Measurements from ENCODE around the gene KLHDC8B. TPM values are rescaled to one million over a fixed set of nuclear protein-coding genes. Genes with fewer than 3 reads are reported as not detected.

Gene KLHDC8B
- total RNA-seq, 1 experiment from 2014 or later: 7.6 TPM

DNA sequence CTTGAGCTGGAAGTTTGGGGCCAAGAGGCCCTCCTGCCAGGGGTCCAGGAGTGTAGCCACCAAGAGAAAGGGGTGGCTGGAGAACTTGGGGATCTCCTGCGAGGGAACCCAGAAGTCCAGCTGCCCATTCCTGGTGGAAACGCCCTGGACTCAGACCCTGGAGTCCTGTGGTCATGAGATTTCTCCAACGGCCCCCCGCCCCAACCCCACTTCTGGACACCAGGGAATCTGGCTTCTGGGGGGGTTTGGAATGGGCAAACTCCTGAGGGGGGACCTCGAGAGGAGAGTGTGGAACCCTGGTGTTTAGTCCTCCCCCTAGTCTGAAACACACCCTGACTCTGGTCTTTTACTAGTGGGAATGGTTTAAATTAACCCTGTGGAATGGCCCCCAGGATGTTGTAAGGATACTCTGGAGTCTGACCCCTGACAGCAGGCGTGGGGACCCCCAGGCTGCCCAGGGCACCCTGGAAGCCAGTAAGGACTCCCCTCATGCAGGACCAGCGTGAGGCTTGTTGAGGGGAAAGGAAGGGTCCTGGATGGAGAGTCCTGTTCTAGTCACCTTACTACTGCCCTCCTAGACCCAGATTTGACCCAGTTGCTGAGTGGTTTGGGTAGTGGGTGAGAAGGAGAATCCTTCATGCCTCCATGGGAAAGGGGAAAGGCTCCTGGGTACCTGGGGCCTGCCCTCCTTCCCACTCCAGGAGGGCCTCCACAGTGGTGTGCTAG, 540 bp downstream of the KLHDC8B start:
- no peak for DNase-seq
- no peaks in the 10 kb centered on the region for H3K36me3 ChIP-seq
- H3K27me3 ChIP-seq: no peaks in the 10 kb centered on the region
- H3K9me3 ChIP-seq: no peaks in the 10 kb centered on the region
- H3K4me3 ChIP-seq: peak overlapping the region; percentile 52

DNA sequence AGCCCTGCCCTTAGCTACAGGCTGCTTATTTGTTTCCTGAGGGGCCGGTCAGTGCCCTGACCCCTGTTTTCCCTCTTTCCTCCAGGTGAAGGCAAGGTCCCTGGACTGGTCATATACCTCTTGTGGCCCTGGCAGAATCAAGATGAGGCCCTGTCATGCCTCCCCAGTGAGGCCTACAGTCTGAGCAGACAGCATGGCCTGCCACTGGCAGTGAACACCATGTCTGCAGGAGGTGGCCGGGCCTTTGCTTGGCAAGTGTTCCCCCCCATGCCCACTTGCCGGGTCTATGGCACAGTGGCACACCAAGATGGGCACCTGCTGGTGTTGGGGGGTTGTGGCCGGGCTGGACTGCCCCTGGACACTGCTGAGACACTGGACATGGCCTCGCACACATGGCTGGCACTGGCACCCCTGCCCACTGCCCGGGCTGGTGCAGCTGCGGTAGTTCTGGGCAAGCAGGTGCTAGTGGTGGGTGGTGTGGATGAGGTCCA, 1.2 kb downstream of the KLHDC8B start:
- Histone ChIP-seq H3K4me3 (no peak overlapping the region), H3K27me3 (no peaks in the 10 kb centered on the region), H3K9me3 (no peaks in the 10 kb centered on the region), H3K36me3 (no peaks in the 10 kb centered on the region)
- no peak for DNase-seq

DNA sequence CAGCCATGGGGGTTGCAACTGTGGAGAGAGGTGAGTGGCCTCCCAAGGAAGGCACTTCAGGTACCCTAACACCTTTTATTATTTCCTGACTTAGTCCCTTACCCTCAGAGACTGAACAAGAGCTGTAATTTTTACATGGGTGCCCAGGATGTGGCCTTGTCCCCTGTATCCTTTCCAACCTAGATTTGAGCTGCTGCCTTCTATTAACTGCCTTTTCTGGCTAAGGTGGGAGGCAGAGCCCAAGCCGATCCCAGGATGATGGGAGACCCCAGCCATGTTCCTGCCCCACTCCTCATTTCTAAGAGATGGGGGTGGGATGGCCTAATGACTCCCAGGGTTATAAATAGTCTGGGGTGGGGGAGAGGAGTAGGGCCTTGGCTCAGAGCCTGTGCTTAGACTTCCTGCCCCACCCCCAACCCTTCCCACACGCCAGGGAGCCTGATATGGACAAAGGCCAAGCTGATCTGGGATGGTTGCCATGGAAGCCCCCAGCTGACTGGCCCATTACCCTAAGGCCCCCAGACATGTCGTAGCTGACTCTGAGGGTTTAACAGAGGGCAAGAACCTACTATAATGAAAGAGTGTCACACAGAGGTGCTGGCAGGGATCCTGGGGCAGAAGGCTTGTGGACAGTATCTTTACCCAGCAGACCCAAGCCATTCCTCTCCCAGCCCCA, 1.9 kb downstream of the KLHDC8B start:
- Histone ChIP-seq H3K36me3 (no peaks in the 10 kb centered on the region), H3K4me3 (no peak overlapping the region), H3K27me3 (no peaks in the 10 kb centered on the region), H3K9me3 (no peaks in the 10 kb centered on the region)
- no peak for DNase-seq

GRCh38 chr3:49173792-49174170, 2.4 kb downstream of the KLHDC8B start:
- H3K9me3 ChIP-seq: no peaks in the 10 kb centered on the region
- no peak overlapping the region for H3K4me3 ChIP-seq
- no peak for DNase-seq

DNA sequence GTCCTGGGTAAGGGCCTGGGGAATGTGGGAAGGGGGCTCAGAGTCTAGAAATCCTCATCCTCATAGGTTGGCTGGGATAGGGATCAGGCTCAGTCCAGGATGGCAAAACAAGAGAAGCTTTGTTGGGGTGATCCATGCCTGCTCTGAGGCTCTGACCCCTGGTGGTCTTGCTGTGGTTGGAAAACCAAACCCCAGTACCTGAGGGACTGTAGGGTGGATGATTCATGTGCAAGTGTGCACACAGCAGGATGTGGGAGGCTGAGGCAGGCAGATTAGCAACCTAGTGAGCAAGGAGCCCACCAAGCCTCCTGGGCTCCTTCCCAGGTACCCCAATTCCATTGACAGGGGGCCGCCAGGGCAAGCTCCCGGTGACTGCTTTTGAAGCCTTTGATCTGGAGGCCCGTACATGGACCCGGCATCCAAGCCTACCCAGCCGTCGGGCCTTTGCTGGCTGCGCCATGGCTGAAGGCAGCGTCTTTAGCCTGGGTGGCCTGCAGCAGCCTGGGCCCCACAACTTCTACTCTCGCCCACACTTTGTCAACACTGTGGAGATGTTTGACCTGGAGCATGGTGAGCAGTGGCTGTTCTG, 3.1 kb downstream of the KLHDC8B start:
- H3K9me3 ChIP-seq: no peaks in the 10 kb centered on the region
- no peak overlapping the region for H3K4me3 ChIP-seq
- H3K27me3 ChIP-seq: no peaks in the 10 kb centered on the region
- H3K36me3 ChIP-seq: no peaks in the 10 kb centered on the region
- DNase-seq: no peak

More at GRCh38 chr3:49173792-49174170, 2.4 kb downstream of the KLHDC8B start:
- H3K27me3 ChIP-seq: no peaks in the 10 kb centered on the region
- H3K36me3 ChIP-seq: no peaks in the 10 kb centered on the region

- no peak for DNase-seq
These were observed 4.1 kb downstream of the KLHDC8B start for GRCh38 chr3:49175530-49175929.

GRCh38 chr3:49177073-49177472, 5.7 kb downstream of the KLHDC8B start:
- Histone ChIP-seq H3K9me3 (no peaks in the 10 kb centered on the region), H3K36me3 (no peaks in the 10 kb centered on the region), H3K27me3 (no peaks in the 10 kb centered on the region), H3K4me3 (no peak overlapping the region)
- DNase-seq: no peak

More at GRCh38 chr3:49175530-49175929, 4.1 kb downstream of the KLHDC8B start:
- H3K9me3 ChIP-seq: no peaks in the 10 kb centered on the region
- no peaks in the 10 kb centered on the region for H3K27me3 ChIP-seq
- no peaks in the 10 kb centered on the region for H3K36me3 ChIP-seq
- H3K4me3 ChIP-seq: no peak overlapping the region

DNA sequence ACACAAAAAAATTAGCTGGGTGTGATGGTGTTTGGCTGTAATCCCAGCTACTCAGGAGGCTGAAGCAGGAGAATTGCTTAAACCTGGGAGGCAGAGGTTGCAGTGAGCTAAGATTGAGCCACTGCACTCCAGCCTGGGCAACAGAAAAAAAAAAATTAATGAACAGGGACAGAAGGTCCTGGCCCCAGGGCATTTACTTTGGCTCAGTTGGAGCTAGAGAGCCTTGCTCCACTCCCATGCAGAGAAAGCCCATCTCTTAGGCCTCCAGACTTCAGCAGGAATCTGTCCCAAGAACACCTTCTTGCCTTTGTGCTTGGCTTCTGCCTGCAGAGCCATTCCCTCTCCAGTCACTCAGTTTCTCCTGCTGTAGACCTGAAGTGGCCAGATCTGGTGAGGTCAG, 8.7 kb downstream of the KLHDC8B start:
- no peaks in the 10 kb centered on the region for H3K36me3 ChIP-seq
- no peak for DNase-seq
- H3K9me3 ChIP-seq: no peaks in the 10 kb centered on the region
- H3K4me3 ChIP-seq: no peak overlapping the region
- no peaks in the 10 kb centered on the region for H3K27me3 ChIP-seq

DNA sequence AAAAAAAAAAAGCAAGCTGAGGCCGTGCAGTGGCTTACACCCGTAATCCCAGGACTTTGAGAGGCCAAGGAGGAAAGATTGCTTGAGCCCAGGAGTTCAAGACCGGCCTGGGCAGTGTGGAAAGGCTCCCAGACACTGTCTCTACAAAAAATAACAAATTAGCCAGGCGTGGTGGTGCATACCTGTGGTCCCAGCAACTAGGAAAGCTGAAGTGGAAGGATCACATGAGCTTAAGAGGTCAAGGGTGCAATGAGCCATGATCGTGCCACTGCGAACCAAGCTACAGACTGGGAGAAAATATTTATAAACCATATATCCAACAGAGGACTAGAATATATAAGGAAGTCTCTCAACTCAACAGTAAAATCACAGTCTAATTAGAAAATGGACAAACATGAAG, 10.0 kb downstream of the KLHDC8B start:
- H3K4me3 ChIP-seq: no peak overlapping the region
- no peaks in the 10 kb centered on the region for H3K36me3 ChIP-seq
- no peaks in the 10 kb centered on the region for H3K27me3 ChIP-seq
- no peaks in the 10 kb centered on the region for H3K9me3 ChIP-seq
- DNase-seq: no peak

DNA sequence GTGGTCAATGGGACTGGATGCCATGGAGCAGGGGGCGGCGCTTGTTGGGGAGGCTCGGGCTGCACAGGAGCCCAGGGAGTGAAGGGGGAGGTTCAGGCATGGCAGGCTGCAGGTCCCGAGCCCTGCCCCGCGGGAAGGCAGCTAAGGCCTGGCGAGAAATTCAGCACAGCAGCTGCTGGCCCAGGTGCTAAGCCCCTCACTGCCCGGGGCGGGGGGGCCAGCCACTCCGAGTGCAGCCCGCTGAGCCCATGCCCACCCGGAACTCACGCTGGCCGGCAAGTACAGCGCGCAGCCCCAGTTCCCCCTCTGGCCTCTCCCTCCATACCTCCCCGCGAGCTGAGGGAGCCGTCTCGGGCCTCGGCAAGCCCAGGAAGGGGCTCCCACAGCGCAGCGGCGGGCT, 11.3 kb downstream of the KLHDC8B start:
- Histone ChIP-seq H3K4me3 (no peak overlapping the region), H3K27me3 (no peaks in the 10 kb centered on the region), H3K9me3 (no peaks in the 10 kb centered on the region), H3K36me3 (no peaks in the 10 kb centered on the region)
- DNase-seq: no peak

DNA sequence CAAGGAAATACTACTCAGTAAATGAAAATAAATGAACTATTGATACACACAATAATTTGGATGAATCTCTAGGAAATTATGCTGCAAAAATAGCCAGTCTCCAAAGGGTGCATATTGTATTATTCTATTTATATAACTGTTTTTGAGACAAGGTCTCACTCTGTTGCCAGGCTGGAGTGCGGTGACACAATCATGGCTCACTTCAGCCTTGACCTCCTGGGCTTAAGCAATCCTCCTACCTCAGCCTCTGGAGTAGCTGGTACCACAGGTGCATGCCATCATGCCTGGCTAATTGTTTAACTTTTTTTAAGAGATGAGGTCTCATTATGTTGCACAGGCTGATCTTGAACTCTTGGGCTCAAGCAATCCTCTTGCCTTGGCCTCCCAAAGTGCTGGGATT, 12.5 kb downstream of the KLHDC8B start:
- Histone ChIP-seq H3K27me3 (no peaks in the 10 kb centered on the region), H3K4me3 (no peak overlapping the region), H3K9me3 (no peaks in the 10 kb centered on the region), H3K36me3 (no peaks in the 10 kb centered on the region)
- DNase-seq: peak; percentile 25

DNA sequence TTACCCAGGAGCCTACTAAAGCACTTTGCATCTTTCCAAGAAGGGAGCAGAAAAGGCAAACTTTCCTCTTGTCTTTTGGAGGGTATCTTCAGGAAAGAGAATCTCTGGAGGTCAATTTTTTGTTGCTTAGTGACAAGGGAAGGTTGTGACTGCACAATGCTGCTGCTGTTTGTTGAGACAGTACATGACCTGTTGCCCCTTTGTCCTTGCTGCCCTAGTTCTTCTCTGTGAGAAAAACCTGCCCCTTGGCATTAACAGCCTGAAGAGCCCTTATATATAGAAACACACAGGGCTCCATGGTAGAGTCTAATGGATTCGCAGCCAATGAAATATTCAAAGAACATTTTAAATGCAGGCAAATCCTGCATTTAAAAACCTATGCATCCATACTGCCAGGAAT, 20.3 kb downstream of the KLHDC8B start:
- Histone ChIP-seq H3K36me3 (no peaks in the 10 kb centered on the region), H3K9me3 (no peaks in the 10 kb centered on the region), H3K4me3 (no peak overlapping the region), H3K27me3 (no peaks in the 10 kb centered on the region)
- DNase-seq: no peak

- Histone ChIP-seq H3K27me3 (no peaks in the 10 kb centered on the region), H3K4me3 (no peak overlapping the region), H3K9me3 (no peaks in the 10 kb centered on the region), H3K36me3 (no peaks in the 10 kb centered on the region)
- no peak for DNase-seq
These were observed 26.8 kb downstream of the KLHDC8B start for GRCh38 chr3:49198161-49198560.

- Histone ChIP-seq H3K9me3 (no peaks in the 10 kb centered on the region), H3K27me3 (no peaks in the 10 kb centered on the region), H3K36me3 (no peaks in the 10 kb centered on the region), H3K4me3 (no peak overlapping the region)
- no peak for DNase-seq
These were observed 27.3 kb downstream of the KLHDC8B start for GRCh38 chr3:49198611-49199230.

GRCh38 chr3:49199239-49199899, 28.0 kb downstream of the KLHDC8B start:
- Histone ChIP-seq H3K4me3 (no peak overlapping the region), H3K27me3 (no peaks in the 10 kb centered on the region), H3K9me3 (no peaks in the 10 kb centered on the region), H3K36me3 (no peaks in the 10 kb centered on the region)
- DNase-seq: no peak

- Histone ChIP-seq H3K4me3 (no peak overlapping the region), H3K36me3 (no peaks in the 10 kb centered on the region), H3K27me3 (no peaks in the 10 kb centered on the region), H3K9me3 (no peaks in the 10 kb centered on the region)
- DNase-seq: no peak
These were observed 28.5 kb downstream of the KLHDC8B start for GRCh38 chr3:49199900-49200281.

GRCh38 chr3:49213541-49213943, 42.1 kb downstream of the KLHDC8B start:
- Histone ChIP-seq H3K27me3 (no peaks in the 10 kb centered on the region), H3K9me3 (no peaks in the 10 kb centered on the region; the same call in 1 of the 2 replicates), H3K4me3 (no peak overlapping the region), H3K36me3 (no peaks in the 10 kb centered on the region)
- DNase-seq: no peak
